Memory B cell (primary cell): ENCODE results near the gene B3GAT3.
"Not testable (repeated sequence)": the region's sequence is repeated elsewhere in the genome, so short reads cannot be mapped to it uniquely, and the experiment has no call there.

Experiments
- ATAC-seq: fragments of 150-1000 bp; cut with Tn5 transposase; 2 replicates; pipeline ENCODE4 v1.10.0; 2021; ENCODE audit warnings: low read depth, mild to moderate bottlenecking, moderate library complexity
- DNase-seq, 2 donors: peaks; one replicate each; pipeline ENCODE4 v3.0.0; 2022; ENCODE audit warnings: low spot score in 2 of 2
- H3K27ac Mint-ChIP-seq: one replicate; pipeline ENCODE4 v1.8.0; 2022; ENCODE audit warnings: mild to moderate bottlenecking, moderate library complexity, mixed read lengths
- H3K27me3 Mint-ChIP-seq: one replicate; pipeline ENCODE4 v1.8.0; 2022; ENCODE audit warnings: mixed read lengths
- H3K36me3 Mint-ChIP-seq: one replicate; pipeline ENCODE4 v1.8.0; 2022; ENCODE audit warnings: mild to moderate bottlenecking, mixed read lengths
- H3K4me1 Mint-ChIP-seq: one replicate; pipeline ENCODE4 v1.8.0; 2022; ENCODE audit warnings: mixed read lengths
- H3K4me3 Mint-ChIP-seq: one replicate; pipeline ENCODE4 v1.8.0; 2022; ENCODE audit warnings: mild to moderate bottlenecking, moderate library complexity, mixed read lengths
- H3K9me3 Mint-ChIP-seq: one replicate; pipeline ENCODE4 v1.8.0; 2022; ENCODE audit warnings: mixed read lengths

Gene B3GAT3

GRCh38 chr11:62616957-62617356, 4.8 kb downstream of the B3GAT3 start:
- not testable (repeated sequence) for H3K36me3 Mint-ChIP-seq, H3K9me3 Mint-ChIP-seq, H3K27ac Mint-ChIP-seq, ATAC-seq, H3K4me1 Mint-ChIP-seq, DNase-seq, H3K4me3 Mint-ChIP-seq, H3K27me3 Mint-ChIP-seq

- ATAC-seq = no peak
- DNase-seq = no peak
- Mint-ChIP-seq H3K27ac (no peak overlapping the region), H3K4me1 (peaks cover 9% of the 10 kb centered on the region), H3K9me3 (no peaks in the 10 kb centered on the region), H3K36me3 (peaks cover 3% of the 10 kb centered on the region), H3K27me3 (no peaks in the 10 kb centered on the region), H3K4me3 (no peak overlapping the region)
These were observed 6.3 kb downstream of the B3GAT3 start for GRCh38 chr11:62615521-62615920.

- Mint-ChIP-seq H3K27ac (peak overlapping the region; percentile 35), H3K4me1 (peaks cover 11% of the 10 kb centered on the region), H3K36me3 (peaks cover 3% of the 10 kb centered on the region), H3K27me3 (no peaks in the 10 kb centered on the region), H3K9me3 (no peaks in the 10 kb centered on the region), H3K4me3 (no peak overlapping the region)
- ATAC-seq (no peak), DNase-seq (no peak)
These were observed 7.5 kb downstream of the B3GAT3 start for GRCh38 chr11:62614275-62614674.

GRCh38 chr11:62613291-62613778, 8.5 kb downstream of the B3GAT3 start:
- peaks cover 3% of the 10 kb centered on the region for H3K36me3 Mint-ChIP-seq

GRCh38 chr11:62612366-62613290, 9.2 kb downstream of the B3GAT3 start, which contains the start of the genes EML3 and ROM1:
Gene EML3, minus strand, starts transcription at chr11:62612775. Its CDS starts 318 bp downstream, at chr11:62612457.
Gene ROM1, plus strand, starts transcription at chr11:62613257. Its CDS starts 25 bp downstream, at chr11:62613282.
- ATAC-seq = peak; percentile 73
- Mint-ChIP-seq H3K4me1 (peaks cover 21% of the 10 kb centered on the region), H3K27me3 (no peaks in the 10 kb centered on the region), H3K36me3 (peaks cover 8% of the 10 kb centered on the region), H3K9me3 (no peaks in the 10 kb centered on the region), H3K4me3 (peak within 1 kb of the TSS; percentile 97), H3K27ac (peak within 1 kb of the TSS; percentile 95)
- peak; percentile 94 to 98 for DNase-seq

More at GRCh38 chr11:62613291-62613778, 8.5 kb downstream of the B3GAT3 start:
- Mint-ChIP-seq H3K9me3 (no peaks in the 10 kb centered on the region), H3K27me3 (no peaks in the 10 kb centered on the region), H3K4me3 (peak overlapping the region; percentile 74), H3K4me1 (peaks cover 15% of the 10 kb centered on the region), H3K27ac (peak overlapping the region; percentile 35)
- DNase-seq (no peak), ATAC-seq (no peak)

- H3K36me3 Mint-ChIP-seq = peaks cover 10% of the 10 kb centered on the region
- peak overlapping the region; percentile 97 for H3K4me3 Mint-ChIP-seq
- DNase-seq (peak; percentile 53 to 59), ATAC-seq (peak; percentile 51)
- H3K4me1 Mint-ChIP-seq = peaks cover 23% of the 10 kb centered on the region
- no peaks in the 10 kb centered on the region for H3K27me3 Mint-ChIP-seq
- H3K27ac Mint-ChIP-seq = peak overlapping the region; percentile 95
- no peaks in the 10 kb centered on the region for H3K9me3 Mint-ChIP-seq
These were observed 10.0 kb downstream of the B3GAT3 start for GRCh38 chr11:62611705-62612365.

- H3K27me3 Mint-ChIP-seq = no peaks in the 10 kb centered on the region
- peak overlapping the region; percentile 97 for H3K4me3 Mint-ChIP-seq
- H3K9me3 Mint-ChIP-seq = no peaks in the 10 kb centered on the region
- H3K27ac Mint-ChIP-seq = peak overlapping the region; percentile 95
- H3K4me1 Mint-ChIP-seq = peaks cover 23% of the 10 kb centered on the region
- H3K36me3 Mint-ChIP-seq = peaks cover 10% of the 10 kb centered on the region
- ATAC-seq = no peak
- DNase-seq = no peak
These were observed 10.7 kb downstream of the B3GAT3 start for GRCh38 chr11:62610814-62611704.

- H3K4me3 Mint-ChIP-seq = peak overlapping the region; percentile 74
- no peak for ATAC-seq
- H3K27ac Mint-ChIP-seq = peak overlapping the region; percentile 95
- no peak for DNase-seq
- H3K4me1 Mint-ChIP-seq = peaks cover 23% of the 10 kb centered on the region
- H3K36me3 Mint-ChIP-seq = peaks cover 10% of the 10 kb centered on the region
- H3K9me3 Mint-ChIP-seq = no peaks in the 10 kb centered on the region
- H3K27me3 Mint-ChIP-seq = no peaks in the 10 kb centered on the region
These were observed 11.4 kb downstream of the B3GAT3 start for GRCh38 chr11:62610403-62610802.

- Mint-ChIP-seq H3K27ac (no peak overlapping the region), H3K4me1 (peaks cover 25% of the 10 kb centered on the region), H3K9me3 (no peaks in the 10 kb centered on the region), H3K27me3 (no peaks in the 10 kb centered on the region), H3K4me3 (peak overlapping the region; percentile 3), H3K36me3 (peaks cover 18% of the 10 kb centered on the region)
- DNase-seq = no peak
- no peak for ATAC-seq
These were observed 13.0 kb downstream of the B3GAT3 start for GRCh38 chr11:62608776-62609175.

- Mint-ChIP-seq H3K9me3 (no peaks in the 10 kb centered on the region), H3K27ac (no peak overlapping the region), H3K4me3 (no peak overlapping the region), H3K36me3 (peaks cover 22% of the 10 kb centered on the region), H3K4me1 (peaks cover 30% of the 10 kb centered on the region), H3K27me3 (no peaks in the 10 kb centered on the region)
- ATAC-seq (no peak), DNase-seq (no peak)
These were observed 14.1 kb downstream of the B3GAT3 start for GRCh38 chr11:62607714-62608113.

- ATAC-seq = no peak
- DNase-seq = no peak
- Mint-ChIP-seq H3K36me3 (peaks cover 22% of the 10 kb centered on the region), H3K4me3 (no peak overlapping the region), H3K27me3 (no peaks in the 10 kb centered on the region), H3K4me1 (peaks cover 25% of the 10 kb centered on the region), H3K9me3 (no peaks in the 10 kb centered on the region), H3K27ac (no peak overlapping the region)
These were observed 15.9 kb downstream of the B3GAT3 start for GRCh38 chr11:62605902-62606301.

- H3K27me3 Mint-ChIP-seq = no peaks in the 10 kb centered on the region
- H3K4me3 Mint-ChIP-seq = no peak overlapping the region
- no peak for ATAC-seq
- H3K4me1 Mint-ChIP-seq = peaks cover 25% of the 10 kb centered on the region
- H3K27ac Mint-ChIP-seq = no peak overlapping the region
- no peaks in the 10 kb centered on the region for H3K9me3 Mint-ChIP-seq
- peaks cover 22% of the 10 kb centered on the region for H3K36me3 Mint-ChIP-seq
- no peak for DNase-seq
These were observed 16.3 kb downstream of the B3GAT3 start for GRCh38 chr11:62605467-62605866.

- DNase-seq (no peak), ATAC-seq (no peak)
- Mint-ChIP-seq H3K4me3 (no peak overlapping the region), H3K27ac (peak overlapping the region; percentile 39), H3K36me3 (peaks cover 27% of the 10 kb centered on the region), H3K4me1 (peaks cover 32% of the 10 kb centered on the region), H3K9me3 (no peaks in the 10 kb centered on the region), H3K27me3 (no peaks in the 10 kb centered on the region)
These were observed 17.2 kb downstream of the B3GAT3 start for GRCh38 chr11:62604460-62605120.
